H1 (cell line): ENCODE results near the gene GAB2. TPM values are rescaled to one million over a fixed set of nuclear protein-coding genes. Genes with fewer than 3 reads are reported as not detected.

Experiments used
- CTCF ChIP-seq, 3 experiments: IDR thresholded peaks; 1 replicate in 2 of 3; 2 replicates in 1 of 3; pipeline versions ENCODE4 v1.5.1 to v1.6.1; 2011; ENCODE audit warnings: low read length in 3 of 3, mild to moderate bottlenecking in 3 of 3, inconsistent platforms in 2 of 3, low read depth in 1 of 3, moderate library complexity in 1 of 3; ENCODE audit not compliant: insufficient read depth in 1 of 3; ENCODE audit errors: control extremely low read depth in 1 of 3
- NRF1 ChIP-seq: IDR thresholded peaks from 2 replicates; pipeline ENCODE4 v1.6.1; 2011; ENCODE audit warnings: mild to moderate bottlenecking, low read depth, low read length, improper control_type of control experiment
- polyA plus RNA-seq, 7 experiments: library from polyadenylated mRNA; depleted of rRNA in 3 of 7; stranded (reverse) in 5 of 7; unstranded in 2 of 7; fragments of >200 nt in 5 of 7; fragments of 200-250 nt in 2 of 7; gene quantifications; 1 replicate in 5 of 7; 2 replicates in 1 of 7; 4 replicates in 1 of 7; pipeline versions ENCODE4 v1.2.1 to v1.2.3, GENCODE V29; 2011 to 2013; ENCODE audit warnings: missing spikeins in 2 of 7, mixed read lengths in 2 of 7
- total RNA-seq: library from RNA; stranded (reverse); fragmentation: NEBNext Ultra II Directional; extraction: Animal tissue kit (Norgen Biotek cat#: 25700); gene quantifications from 2 replicates; pipeline ENCODE4 v1.2.1, GENCODE V29; 2021

Gene GAB2
- total and polyA plus RNA-seq, 2 of the 8 experiments (the other 6 are each of a cell fraction or from before 2014, with no cell fraction given): 6.3 to 14.0 TPM

DNA sequence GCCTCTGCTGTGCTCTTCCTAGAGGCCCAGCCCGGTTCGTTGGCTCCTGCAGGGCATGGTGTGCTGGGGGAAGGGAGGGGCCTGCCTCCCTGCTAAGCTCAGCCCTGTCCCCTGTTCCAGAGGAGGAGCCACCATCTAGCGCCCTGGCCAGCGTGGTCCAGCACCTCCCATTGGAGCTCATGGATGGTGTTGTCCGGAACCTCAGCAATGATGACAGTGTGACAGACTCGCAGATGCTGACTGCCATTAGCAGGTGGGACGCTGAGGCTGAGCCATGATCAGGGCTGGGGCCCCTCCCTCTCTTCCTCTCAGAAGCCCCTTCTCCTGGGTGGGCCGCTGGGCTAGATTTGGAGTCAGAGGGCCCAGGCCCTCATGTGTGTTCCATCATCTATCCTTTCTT, 219.8 kb downstream of the GAB2 start (continued):
- no peak for TF ChIP-seq CTCF (IDR thresholded peaks at IDR 0.05; ENCODE audit: control extremely low read depth in 1 of 3, insufficient read depth in 1 of 3, low read depth in 1 of 3, low read length in 3 of 3)
- no peak for TF ChIP-seq NRF1
- TF ChIP-seq, all 59 proteins: peak for 0
